ENCODE results near the gene PPP4R4.

- TF ChIP-seq CTCF (IDR thresholded peaks at IDR 0.05) (no peak), POLR2AphosphoS5 (IDR thresholded peaks at IDR 0.05) (no peak), EP300 (IDR thresholded peaks at IDR 0.05) (no peak), POLR2A (IDR thresholded peaks at IDR 0.05) (no peak)
Measured at GRCh38 chr14:94307410-94307992, 133.4 kb downstream of the PPP4R4 start.

All from upper lobe of left lung (tissue), 4 donors.